A673 (cell line): Measurements from ENCODE around the gene MYLK4.

Source experiments
- EZH2 ChIP-seq: fragments of 200-600 bp; sonication (generic); IDR thresholded peaks from 2 replicates; pipeline ENCODE4 v1.6.1; 2017; ENCODE audit warnings: borderline replicate concordance, low read depth, mild to moderate bottlenecking, mixed read lengths, antibody characterized with exemption, low read length; ENCODE audit not compliant: poor library complexity, severe bottlenecking
- TF ChIP-seq, protein P1 (sequence below): fragments of 300-800, 200-600 bp; sonication (generic); conservative IDR thresholded peaks from 2 replicates; pipeline ENCODE4 v1.5.1; 2017; ENCODE audit warnings: low read depth, mild to moderate bottlenecking, antibody characterized with exemption, low read length, moderate library complexity, mixed read lengths

DNA sequence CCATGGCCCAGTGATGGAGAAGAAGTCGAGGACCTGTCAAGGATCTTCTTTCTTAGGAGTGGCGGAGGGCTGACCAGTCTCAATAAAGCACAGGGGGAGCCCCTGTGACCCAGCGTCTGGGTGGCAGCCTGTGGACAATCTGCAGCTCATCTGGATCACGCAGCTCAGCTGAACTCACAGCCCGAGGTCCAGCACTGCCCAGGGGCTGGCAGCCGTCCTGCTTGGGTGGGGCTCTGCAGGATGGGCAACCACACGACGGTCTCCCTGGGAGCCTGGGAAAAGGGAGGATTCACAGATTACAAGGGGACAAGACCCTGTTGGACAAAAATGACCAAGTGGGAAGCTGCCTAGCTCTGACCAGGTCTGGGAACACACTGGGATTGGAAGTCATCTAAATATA is 110.8 kb downstream of the MYLK4 start:
- no peak for TF ChIP-seq EZH2
- TF ChIP-seq, protein P1, sequence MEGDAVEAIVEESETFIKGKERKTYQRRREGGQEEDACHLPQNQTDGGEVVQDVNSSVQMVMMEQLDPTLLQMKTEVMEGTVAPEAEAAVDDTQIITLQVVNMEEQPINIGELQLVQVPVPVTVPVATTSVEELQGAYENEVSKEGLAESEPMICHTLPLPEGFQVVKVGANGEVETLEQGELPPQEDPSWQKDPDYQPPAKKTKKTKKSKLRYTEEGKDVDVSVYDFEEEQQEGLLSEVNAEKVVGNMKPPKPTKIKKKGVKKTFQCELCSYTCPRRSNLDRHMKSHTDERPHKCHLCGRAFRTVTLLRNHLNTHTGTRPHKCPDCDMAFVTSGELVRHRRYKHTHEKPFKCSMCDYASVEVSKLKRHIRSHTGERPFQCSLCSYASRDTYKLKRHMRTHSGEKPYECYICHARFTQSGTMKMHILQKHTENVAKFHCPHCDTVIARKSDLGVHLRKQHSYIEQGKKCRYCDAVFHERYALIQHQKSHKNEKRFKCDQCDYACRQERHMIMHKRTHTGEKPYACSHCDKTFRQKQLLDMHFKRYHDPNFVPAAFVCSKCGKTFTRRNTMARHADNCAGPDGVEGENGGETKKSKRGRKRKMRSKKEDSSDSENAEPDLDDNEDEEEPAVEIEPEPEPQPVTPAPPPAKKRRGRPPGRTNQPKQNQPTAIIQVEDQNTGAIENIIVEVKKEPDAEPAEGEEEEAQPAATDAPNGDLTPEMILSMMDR = no peak
